GM23338 (cell line): ENCODE measurements around the gene PPP1R14B.

Experiments
- CREB1 ChIP-seq: fragments of 250-450 bp; sonication (Bioruptor Pico); IDR thresholded peaks from 2 replicates; pipeline ENCODE4 v1.5.0; 2020; ENCODE audit warnings: low read depth, mild to moderate bottlenecking, moderate library complexity
- EZH2 ChIP-seq: fragments of 200-600 bp; sonication (generic); IDR thresholded peaks from one replicate; pipeline ENCODE4 v1.8.0; 2017; ENCODE audit warnings: antibody characterized with exemption, mild to moderate bottlenecking, low read depth; ENCODE audit not compliant: unreplicated experiment
- EZH2phosphoT487 ChIP-seq: fragments of 200-600 bp; sonication (generic); IDR thresholded peaks from one replicate; pipeline ENCODE4 v1.8.1; 2018; ENCODE audit warnings: antibody characterized with exemption; ENCODE audit not compliant: unreplicated experiment
- JUNB ChIP-seq: IDR thresholded peaks from one replicate; pipeline ENCODE4 v1.6.1; 2016; ENCODE audit warnings: antibody characterized with exemption; ENCODE audit not compliant: unreplicated experiment
- POLR2AphosphoS5 ChIP-seq: IDR thresholded peaks from 2 replicates; pipeline ENCODE4 v1.6.1; 2016; ENCODE audit warnings: antibody characterized with exemption, low read depth
- TF ChIP-seq, protein P1 (sequence below), 2 experiments: fragments of 200-600 bp in 1 of 2; sonication (generic) in 1 of 2; conservative IDR thresholded peaks; 2 replicates each; pipeline versions ENCODE4 v1.5.1 to v1.6.1; 2016 to 2017; ENCODE audit warnings: antibody characterized with exemption in 2 of 2, low read depth in 2 of 2, mild to moderate bottlenecking in 2 of 2, moderate library complexity in 1 of 2
- TF ChIP-seq, protein P2 (sequence below): IDR thresholded peaks from one replicate; pipeline ENCODE4 v1.6.1; 2018; ENCODE audit warnings: antibody characterized with exemption; ENCODE audit not compliant: unreplicated experiment
- TF ChIP-seq, protein P3 (sequence below): IDR thresholded peaks from 2 replicates; pipeline ENCODE4 v1.6.1; 2016; ENCODE audit warnings: antibody characterized with exemption

DNA sequence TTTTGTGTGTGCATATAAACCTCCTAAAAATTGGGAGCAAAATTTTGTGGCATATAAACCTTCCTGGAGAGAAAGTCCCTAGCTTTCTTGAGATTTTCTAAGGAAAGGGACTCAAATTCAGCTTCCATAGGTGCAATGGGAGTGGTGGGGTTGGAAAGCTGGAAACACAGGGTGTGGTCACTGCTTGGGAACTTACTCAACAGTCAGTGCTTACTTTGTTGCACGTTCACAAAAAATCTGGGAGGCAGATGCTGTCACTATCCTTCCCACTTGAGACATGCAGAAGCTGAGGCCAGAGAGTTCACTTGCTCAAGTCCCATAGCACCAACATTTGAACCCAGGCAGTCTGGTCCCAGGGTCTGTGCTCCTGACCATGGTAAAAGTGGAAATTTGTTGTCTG lies 49.5 kb upstream of the PPP1R14B start:
- TF ChIP-seq CREB1 (CRISPR knock-in tag), result no peak
- TF ChIP-seq, protein P1, sequence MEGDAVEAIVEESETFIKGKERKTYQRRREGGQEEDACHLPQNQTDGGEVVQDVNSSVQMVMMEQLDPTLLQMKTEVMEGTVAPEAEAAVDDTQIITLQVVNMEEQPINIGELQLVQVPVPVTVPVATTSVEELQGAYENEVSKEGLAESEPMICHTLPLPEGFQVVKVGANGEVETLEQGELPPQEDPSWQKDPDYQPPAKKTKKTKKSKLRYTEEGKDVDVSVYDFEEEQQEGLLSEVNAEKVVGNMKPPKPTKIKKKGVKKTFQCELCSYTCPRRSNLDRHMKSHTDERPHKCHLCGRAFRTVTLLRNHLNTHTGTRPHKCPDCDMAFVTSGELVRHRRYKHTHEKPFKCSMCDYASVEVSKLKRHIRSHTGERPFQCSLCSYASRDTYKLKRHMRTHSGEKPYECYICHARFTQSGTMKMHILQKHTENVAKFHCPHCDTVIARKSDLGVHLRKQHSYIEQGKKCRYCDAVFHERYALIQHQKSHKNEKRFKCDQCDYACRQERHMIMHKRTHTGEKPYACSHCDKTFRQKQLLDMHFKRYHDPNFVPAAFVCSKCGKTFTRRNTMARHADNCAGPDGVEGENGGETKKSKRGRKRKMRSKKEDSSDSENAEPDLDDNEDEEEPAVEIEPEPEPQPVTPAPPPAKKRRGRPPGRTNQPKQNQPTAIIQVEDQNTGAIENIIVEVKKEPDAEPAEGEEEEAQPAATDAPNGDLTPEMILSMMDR (conservative IDR thresholded peaks at IDR 0.05; ENCODE audit: low read depth in 2 of 2), result no peak
- TF ChIP-seq EZH2, result no peak
- TF ChIP-seq POLR2AphosphoS5, result no peak
- TF ChIP-seq, protein P2, sequence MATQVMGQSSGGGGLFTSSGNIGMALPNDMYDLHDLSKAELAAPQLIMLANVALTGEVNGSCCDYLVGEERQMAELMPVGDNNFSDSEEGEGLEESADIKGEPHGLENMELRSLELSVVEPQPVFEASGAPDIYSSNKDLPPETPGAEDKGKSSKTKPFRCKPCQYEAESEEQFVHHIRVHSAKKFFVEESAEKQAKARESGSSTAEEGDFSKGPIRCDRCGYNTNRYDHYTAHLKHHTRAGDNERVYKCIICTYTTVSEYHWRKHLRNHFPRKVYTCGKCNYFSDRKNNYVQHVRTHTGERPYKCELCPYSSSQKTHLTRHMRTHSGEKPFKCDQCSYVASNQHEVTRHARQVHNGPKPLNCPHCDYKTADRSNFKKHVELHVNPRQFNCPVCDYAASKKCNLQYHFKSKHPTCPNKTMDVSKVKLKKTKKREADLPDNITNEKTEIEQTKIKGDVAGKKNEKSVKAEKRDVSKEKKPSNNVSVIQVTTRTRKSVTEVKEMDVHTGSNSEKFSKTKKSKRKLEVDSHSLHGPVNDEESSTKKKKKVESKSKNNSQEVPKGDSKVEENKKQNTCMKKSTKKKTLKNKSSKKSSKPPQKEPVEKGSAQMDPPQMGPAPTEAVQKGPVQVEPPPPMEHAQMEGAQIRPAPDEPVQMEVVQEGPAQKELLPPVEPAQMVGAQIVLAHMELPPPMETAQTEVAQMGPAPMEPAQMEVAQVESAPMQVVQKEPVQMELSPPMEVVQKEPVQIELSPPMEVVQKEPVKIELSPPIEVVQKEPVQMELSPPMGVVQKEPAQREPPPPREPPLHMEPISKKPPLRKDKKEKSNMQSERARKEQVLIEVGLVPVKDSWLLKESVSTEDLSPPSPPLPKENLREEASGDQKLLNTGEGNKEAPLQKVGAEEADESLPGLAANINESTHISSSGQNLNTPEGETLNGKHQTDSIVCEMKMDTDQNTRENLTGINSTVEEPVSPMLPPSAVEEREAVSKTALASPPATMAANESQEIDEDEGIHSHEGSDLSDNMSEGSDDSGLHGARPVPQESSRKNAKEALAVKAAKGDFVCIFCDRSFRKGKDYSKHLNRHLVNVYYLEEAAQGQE, result no peak
- TF ChIP-seq EZH2phosphoT487, result no peak
- TF ChIP-seq JUNB, result no peak
- TF ChIP-seq, protein P3, sequence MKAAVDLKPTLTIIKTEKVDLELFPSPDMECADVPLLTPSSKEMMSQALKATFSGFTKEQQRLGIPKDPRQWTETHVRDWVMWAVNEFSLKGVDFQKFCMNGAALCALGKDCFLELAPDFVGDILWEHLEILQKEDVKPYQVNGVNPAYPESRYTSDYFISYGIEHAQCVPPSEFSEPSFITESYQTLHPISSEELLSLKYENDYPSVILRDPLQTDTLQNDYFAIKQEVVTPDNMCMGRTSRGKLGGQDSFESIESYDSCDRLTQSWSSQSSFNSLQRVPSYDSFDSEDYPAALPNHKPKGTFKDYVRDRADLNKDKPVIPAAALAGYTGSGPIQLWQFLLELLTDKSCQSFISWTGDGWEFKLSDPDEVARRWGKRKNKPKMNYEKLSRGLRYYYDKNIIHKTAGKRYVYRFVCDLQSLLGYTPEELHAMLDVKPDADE, result no peak
